Large intestine (tissue), 3 donors: Measurements from ENCODE around the gene C1orf105. TPM values are rescaled to one million over a fixed set of nuclear protein-coding genes. Genes with fewer than 3 reads are reported as not detected.

ENCODE experiments used
- DNase-seq, 2 donors: peaks; one replicate each; pipeline versions ENCODE4 v3.0.0 to v3.0.0-alpha.2; 2013
- H3K27ac ChIP-seq: one replicate; pipeline ENCODE4 v1.5.1; 2013; ENCODE audit warnings: low read length
- H3K27me3 ChIP-seq: 2 replicates; pipeline ENCODE4 v1.6.1; 2013; ENCODE audit warnings: low read length; ENCODE audit not compliant: control insufficient read depth, insufficient read depth
- H3K36me3 ChIP-seq: 2 replicates; pipeline ENCODE4 v1.6.1; 2013; ENCODE audit warnings: low read length; ENCODE audit not compliant: control insufficient read depth, insufficient read depth
- H3K4me1 ChIP-seq: one replicate; pipeline ENCODE4 v1.6.1; 2013; ENCODE audit warnings: low read length; ENCODE audit not compliant: control insufficient read depth, insufficient read depth
- H3K4me3 ChIP-seq: one replicate; pipeline ENCODE4 v1.5.1; 2013; ENCODE audit warnings: low read length
- H3K9me3 ChIP-seq: one replicate; pipeline ENCODE4 v1.6.1; 2013; ENCODE audit warnings: mild to moderate bottlenecking, low read depth, low read length, moderate library complexity; ENCODE audit not compliant: control insufficient read depth
- WGBS: methylation state at CpG from one replicate; pipeline ENCODE4 v1.1.5; 2013; ENCODE audit warnings: low lambda C conversion rate; ENCODE audit not compliant: insufficient coverage; 5-methylcytosine and 5-hydroxymethylcytosine counted together
- polyA plus RNA-seq: library from polyadenylated mRNA; unstranded; fragments of 120-200 nt; gene quantifications from one replicate; pipeline ENCODE4 v1.2.1, GENCODE V29; 2013

The C1orf105 gene
- polyA plus RNA-seq, 1 donor: 2.4 TPM

GRCh38 chr1:172517545-172517944 is 97.1 kb downstream of the C1orf105 start:
- Histone ChIP-seq H3K4me1 (no peaks in the 10 kb centered on the region), H3K9me3 (peaks cover 3% of the 10 kb centered on the region), H3K27ac (no peak overlapping the region), H3K36me3 (no peaks in the 10 kb centered on the region), H3K27me3 (no peaks in the 10 kb centered on the region), H3K4me3 (no peak overlapping the region)
- no peak for DNase-seq
- WGBS: 100% methylated on average over 2 of the region's 4 CpGs

Other genes starting within 250 kb of the C1orf105 start
- 30.6 TPM for gene PIGC, start 23.4 kb downstream of the C1orf105 start, polyA plus RNA-seq
- gene SUCO, start 112.5 kb downstream of the C1orf105 start, polyA plus RNA-seq: 44.0 TPM
- gene FASLG, start 238.4 kb downstream of the C1orf105 start, polyA plus RNA-seq: 1.3 TPM